GM23338 (cell line): ENCODE results near the gene COBLL1. TPM values are rescaled to one million over a fixed set of nuclear protein-coding genes. Genes with fewer than 3 reads are reported as not detected.

Source experiments
- ATAC-seq: fragments of 200-7000 bp; cut with Tn5 transposase; 3 replicates; pipeline ENCODE4 v1.9.1; 2020
- DNase-seq: peaks from one replicate; pipeline ENCODE4 v3.0.0-alpha.2; 2015; ENCODE audit warnings: low spot score
- H2AFZ ChIP-seq: fragments of 200-600 bp; sonication (generic); 2 replicates; pipeline ENCODE4 v1.8.0; 2016; ENCODE audit warnings: antibody characterized with exemption, mild to moderate bottlenecking, moderate library complexity
- H3F3A ChIP-seq: fragments of 200-600 bp; sonication (generic); replicated peaks from 2 replicates; pipeline ENCODE4 v1.8.0; 2017; ENCODE audit warnings: antibody characterized with exemption, mixed run types, low read depth
- H3K27ac ChIP-seq: fragments of 200-600 bp; sonication (generic); 2 replicates; pipeline ENCODE4 v1.6.1; 2016; ENCODE audit warnings: low read depth
- H3K27me3 ChIP-seq: fragments of 200-600 bp; sonication (generic); 2 replicates; pipeline ENCODE4 v1.8.0; 2016; ENCODE audit warnings: mild to moderate bottlenecking, mixed run types, moderate library complexity; ENCODE audit not compliant: insufficient read depth
- H3K36me3 ChIP-seq: fragments of 200-600 bp; sonication (generic); 2 replicates; pipeline ENCODE4 v1.8.0; 2016; ENCODE audit warnings: mild to moderate bottlenecking; ENCODE audit not compliant: insufficient read depth
- H3K4me1 ChIP-seq: fragments of 200-600 bp; sonication (generic); 2 replicates; pipeline ENCODE4 v1.8.0; 2016; ENCODE audit warnings: mild to moderate bottlenecking, moderate library complexity; ENCODE audit not compliant: insufficient read depth
- H3K4me2 ChIP-seq: fragments of 200-600 bp; sonication (generic); 2 replicates; pipeline ENCODE4 v1.7.1; 2017; ENCODE audit warnings: mixed run types
- H3K4me3 ChIP-seq: fragments of 200-600 bp; sonication (generic); 2 replicates; pipeline ENCODE4 v1.6.1; 2016; ENCODE audit warnings: mixed run types
- H3K79me2 ChIP-seq: fragments of 200-600 bp; sonication (generic); replicated peaks from 2 replicates; pipeline ENCODE4 v1.8.0; 2017; ENCODE audit warnings: mild to moderate bottlenecking; ENCODE audit not compliant: insufficient read depth
- H3K9me2 ChIP-seq: fragments of 200-600 bp; sonication (generic); 2 replicates; pipeline ENCODE4 v1.8.0; 2017; ENCODE audit not compliant: insufficient read depth
- H4K20me1 ChIP-seq: fragments of 200-600 bp; sonication (generic); replicated peaks from 2 replicates; pipeline ENCODE4 v1.8.0; 2017; ENCODE audit warnings: mild to moderate bottlenecking; ENCODE audit not compliant: insufficient read depth
- H3K27ac Mint-ChIP-seq: 2 replicates; pipeline ENCODE4 v1.8.0; 2020; ENCODE audit warnings: inconsistent platforms, mild to moderate bottlenecking, moderate library complexity, mixed read lengths
- H3K27me3 Mint-ChIP-seq: 3 replicates; pipeline ENCODE4 v1.8.0; 2022; ENCODE audit warnings: low read depth, mild to moderate bottlenecking, moderate library complexity, mixed read lengths, inconsistent platforms; ENCODE audit not compliant: insufficient read depth, poor library complexity
- H3K36me3 Mint-ChIP-seq: 3 replicates; pipeline ENCODE4 v1.8.0; 2021; ENCODE audit warnings: low read depth, mild to moderate bottlenecking, inconsistent platforms, moderate library complexity, mixed read lengths
- H3K4me1 Mint-ChIP-seq: 3 replicates; pipeline ENCODE4 v1.8.0; 2020; ENCODE audit warnings: mild to moderate bottlenecking, inconsistent platforms, mixed read lengths
- H3K4me3 Mint-ChIP-seq: 3 replicates; pipeline ENCODE4 v1.8.0; 2021; ENCODE audit warnings: moderate library complexity, mild to moderate bottlenecking, inconsistent platforms, mixed read lengths
- H3K9me3 Mint-ChIP-seq: 3 replicates; pipeline ENCODE4 v1.8.0; 2020; ENCODE audit warnings: moderate library complexity, mild to moderate bottlenecking, inconsistent platforms, mixed read lengths
- CREB1 ChIP-seq: fragments of 250-450 bp; sonication (Bioruptor Pico); IDR thresholded peaks from 2 replicates; pipeline ENCODE4 v1.5.0; 2020; ENCODE audit warnings: low read depth, mild to moderate bottlenecking, moderate library complexity
- ETS1 ChIP-seq: IDR thresholded peaks from 2 replicates; pipeline ENCODE4 v1.6.1; 2016; ENCODE audit warnings: antibody characterized with exemption
- EZH2 ChIP-seq: fragments of 200-600 bp; sonication (generic); IDR thresholded peaks from one replicate; pipeline ENCODE4 v1.8.0; 2017; ENCODE audit warnings: antibody characterized with exemption, mild to moderate bottlenecking, low read depth; ENCODE audit not compliant: unreplicated experiment
- EZH2phosphoT487 ChIP-seq: fragments of 200-600 bp; sonication (generic); IDR thresholded peaks from one replicate; pipeline ENCODE4 v1.8.1; 2018; ENCODE audit warnings: antibody characterized with exemption; ENCODE audit not compliant: unreplicated experiment
- JUNB ChIP-seq: IDR thresholded peaks from one replicate; pipeline ENCODE4 v1.6.1; 2016; ENCODE audit warnings: antibody characterized with exemption; ENCODE audit not compliant: unreplicated experiment
- NANOG ChIP-seq: IDR thresholded peaks from 2 replicates; pipeline ENCODE4 v1.6.1; 2016; ENCODE audit warnings: antibody characterized with exemption, borderline replicate concordance
- STAT1 ChIP-seq: IDR thresholded peaks from one replicate; pipeline ENCODE4 v1.6.1; 2016; ENCODE audit warnings: antibody characterized with exemption; ENCODE audit not compliant: unreplicated experiment
- ZNF114 ChIP-seq: fragments of 250-450 bp; sonication (Bioruptor Pico); IDR thresholded peaks from 2 replicates; pipeline ENCODE4 v1.5.0; 2020; ENCODE audit warnings: mild to moderate bottlenecking, moderate library complexity
- ZNF331 ChIP-seq: fragments of 250-450 bp; sonication (Bioruptor Pico); IDR thresholded peaks from 2 replicates; pipeline ENCODE4 v1.5.0; 2020; ENCODE audit warnings: low read depth, mild to moderate bottlenecking, moderate library complexity
- ZNF462 ChIP-seq: fragments of 250-450 bp; sonication (Bioruptor Pico); IDR thresholded peaks from 2 replicates; pipeline ENCODE4 v1.5.0; 2020; ENCODE audit warnings: mild to moderate bottlenecking, moderate library complexity
- polyA plus RNA-seq: library from polyadenylated mRNA; unstranded; fragments of >200 nt; fragmentation: Nextera tagmentation; extraction: Ambion mirVana; gene quantifications from 2 replicates; pipeline ENCODE4 v1.2.1, GENCODE V29; 2016
- total RNA-seq: library from RNA; depleted of rRNA; stranded (reverse); fragments of >200 nt; shearing (Covaris generic); gene quantifications from 2 replicates; pipeline ENCODE4 v1.2.3, GENCODE V29; 2014
- TF ChIP-seq, protein P1 (sequence below), 2 experiments: fragments of 200-600 bp in 1 of 2; sonication (generic) in 1 of 2; conservative IDR thresholded peaks; 2 replicates each; pipeline versions ENCODE4 v1.5.1 to v1.6.1; 2016 to 2017; ENCODE audit warnings: antibody characterized with exemption in 2 of 2, low read depth in 2 of 2, mild to moderate bottlenecking in 2 of 2, moderate library complexity in 1 of 2

COBLL1 gene
- total and polyA plus RNA-seq, 2 experiments from 2014 or later: 2.9 to 7.4 TPM

DNA sequence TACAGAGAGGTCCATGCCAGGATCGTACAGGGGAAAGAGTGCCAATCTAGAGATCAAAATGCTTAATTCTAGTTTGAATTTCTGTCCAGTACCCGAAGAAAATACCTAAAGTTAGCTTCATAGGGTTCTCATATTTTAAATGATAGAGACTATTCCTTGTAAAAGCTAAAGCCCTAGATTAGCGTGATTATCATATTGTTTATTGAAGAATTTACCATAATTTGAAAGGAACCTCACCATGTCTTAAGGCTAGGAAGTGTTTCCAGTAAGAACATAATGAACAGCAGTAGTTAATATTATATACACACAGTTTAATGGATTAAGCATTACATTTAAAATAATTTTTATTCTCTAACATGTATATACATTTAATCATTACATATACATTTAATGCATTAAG is 68.5 kb downstream of the COBLL1 start:
- no peaks in the 10 kb centered on the region for H3K4me1 ChIP-seq
- H3K79me2 ChIP-seq: no peaks in the 10 kb centered on the region
- TF ChIP-seq ZNF114 (no peak), ZNF331 (no peak), ETS1 (no peak), EZH2phosphoT487 (no peak), CREB1 (CRISPR knock-in tag) (no peak), JUNB (no peak), NANOG (no peak), ZNF462 (no peak), EZH2 (no peak), STAT1 (no peak)
- TF ChIP-seq, protein P1, sequence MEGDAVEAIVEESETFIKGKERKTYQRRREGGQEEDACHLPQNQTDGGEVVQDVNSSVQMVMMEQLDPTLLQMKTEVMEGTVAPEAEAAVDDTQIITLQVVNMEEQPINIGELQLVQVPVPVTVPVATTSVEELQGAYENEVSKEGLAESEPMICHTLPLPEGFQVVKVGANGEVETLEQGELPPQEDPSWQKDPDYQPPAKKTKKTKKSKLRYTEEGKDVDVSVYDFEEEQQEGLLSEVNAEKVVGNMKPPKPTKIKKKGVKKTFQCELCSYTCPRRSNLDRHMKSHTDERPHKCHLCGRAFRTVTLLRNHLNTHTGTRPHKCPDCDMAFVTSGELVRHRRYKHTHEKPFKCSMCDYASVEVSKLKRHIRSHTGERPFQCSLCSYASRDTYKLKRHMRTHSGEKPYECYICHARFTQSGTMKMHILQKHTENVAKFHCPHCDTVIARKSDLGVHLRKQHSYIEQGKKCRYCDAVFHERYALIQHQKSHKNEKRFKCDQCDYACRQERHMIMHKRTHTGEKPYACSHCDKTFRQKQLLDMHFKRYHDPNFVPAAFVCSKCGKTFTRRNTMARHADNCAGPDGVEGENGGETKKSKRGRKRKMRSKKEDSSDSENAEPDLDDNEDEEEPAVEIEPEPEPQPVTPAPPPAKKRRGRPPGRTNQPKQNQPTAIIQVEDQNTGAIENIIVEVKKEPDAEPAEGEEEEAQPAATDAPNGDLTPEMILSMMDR (conservative IDR thresholded peaks at IDR 0.05; ENCODE audit: low read depth in 2 of 2): no peak
- no peak overlapping the region for H3K27ac ChIP-seq
- no peaks in the 10 kb centered on the region for H3K36me3 Mint-ChIP-seq
- no peaks in the 10 kb centered on the region for H3K9me3 Mint-ChIP-seq
- peaks cover 4% of the 10 kb centered on the region for H3K27me3 Mint-ChIP-seq
- no peak for ATAC-seq
- H3K27ac Mint-ChIP-seq: no peak overlapping the region
- no peak overlapping the region for H3K4me3 ChIP-seq
- H3K27me3 ChIP-seq: no peaks in the 10 kb centered on the region
- H2AFZ ChIP-seq: no peak overlapping the region
- H3F3A ChIP-seq: no peaks in the 10 kb centered on the region
- no peak for DNase-seq
- H3K4me3 Mint-ChIP-seq: no peak overlapping the region
- H3K4me2 ChIP-seq: no peak overlapping the region
- peaks cover 2% of the 10 kb centered on the region; the same call in 2 of the 3 replicates for H3K4me1 Mint-ChIP-seq
- H4K20me1 ChIP-seq: no peaks in the 10 kb centered on the region
- H3K36me3 ChIP-seq: no peaks in the 10 kb centered on the region
- H3K9me2 ChIP-seq: no peaks in the 10 kb centered on the region
